Measurements from ENCODE around the gene CYTH4. TPM values are rescaled to one million over a fixed set of nuclear protein-coding genes. Genes with fewer than 3 reads are reported as not detected.

CYTH4 gene
- total and polyA plus RNA-seq, 2 experiments from 2014 or later, result not detected

DNA sequence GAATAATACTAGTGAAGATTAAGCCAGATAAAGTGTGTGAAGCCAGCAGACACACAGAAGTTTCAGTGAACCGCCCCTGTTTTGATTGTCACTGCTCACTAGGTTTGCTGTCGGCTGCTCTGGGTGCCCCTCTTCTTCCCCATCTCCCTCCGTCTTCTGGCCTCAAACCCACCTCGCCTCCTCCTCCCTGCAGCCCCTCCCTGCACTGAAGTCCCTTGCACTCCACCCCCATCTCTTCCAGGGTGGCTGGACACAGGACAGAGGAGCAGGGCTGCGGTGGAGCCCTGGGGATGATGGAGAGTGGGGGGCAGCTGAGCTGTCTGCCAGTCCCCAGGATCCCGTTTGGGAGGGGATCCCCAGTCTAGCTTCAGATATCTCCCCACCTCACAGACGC is 53.5 kb downstream of the CYTH4 start (continued):
- TF ChIP-seq, protein P1, sequence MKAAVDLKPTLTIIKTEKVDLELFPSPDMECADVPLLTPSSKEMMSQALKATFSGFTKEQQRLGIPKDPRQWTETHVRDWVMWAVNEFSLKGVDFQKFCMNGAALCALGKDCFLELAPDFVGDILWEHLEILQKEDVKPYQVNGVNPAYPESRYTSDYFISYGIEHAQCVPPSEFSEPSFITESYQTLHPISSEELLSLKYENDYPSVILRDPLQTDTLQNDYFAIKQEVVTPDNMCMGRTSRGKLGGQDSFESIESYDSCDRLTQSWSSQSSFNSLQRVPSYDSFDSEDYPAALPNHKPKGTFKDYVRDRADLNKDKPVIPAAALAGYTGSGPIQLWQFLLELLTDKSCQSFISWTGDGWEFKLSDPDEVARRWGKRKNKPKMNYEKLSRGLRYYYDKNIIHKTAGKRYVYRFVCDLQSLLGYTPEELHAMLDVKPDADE (IDR thresholded peaks at IDR 0.05), result no peak
- TF ChIP-seq CREB1 (CRISPR knock-in tag; IDR thresholded peaks at IDR 0.05; ENCODE audit: low read depth), result no peak
- no peak for TF ChIP-seq ZNF114 (CRISPR knock-in tag; IDR thresholded peaks at IDR 0.05)
- TF ChIP-seq, protein P2, sequence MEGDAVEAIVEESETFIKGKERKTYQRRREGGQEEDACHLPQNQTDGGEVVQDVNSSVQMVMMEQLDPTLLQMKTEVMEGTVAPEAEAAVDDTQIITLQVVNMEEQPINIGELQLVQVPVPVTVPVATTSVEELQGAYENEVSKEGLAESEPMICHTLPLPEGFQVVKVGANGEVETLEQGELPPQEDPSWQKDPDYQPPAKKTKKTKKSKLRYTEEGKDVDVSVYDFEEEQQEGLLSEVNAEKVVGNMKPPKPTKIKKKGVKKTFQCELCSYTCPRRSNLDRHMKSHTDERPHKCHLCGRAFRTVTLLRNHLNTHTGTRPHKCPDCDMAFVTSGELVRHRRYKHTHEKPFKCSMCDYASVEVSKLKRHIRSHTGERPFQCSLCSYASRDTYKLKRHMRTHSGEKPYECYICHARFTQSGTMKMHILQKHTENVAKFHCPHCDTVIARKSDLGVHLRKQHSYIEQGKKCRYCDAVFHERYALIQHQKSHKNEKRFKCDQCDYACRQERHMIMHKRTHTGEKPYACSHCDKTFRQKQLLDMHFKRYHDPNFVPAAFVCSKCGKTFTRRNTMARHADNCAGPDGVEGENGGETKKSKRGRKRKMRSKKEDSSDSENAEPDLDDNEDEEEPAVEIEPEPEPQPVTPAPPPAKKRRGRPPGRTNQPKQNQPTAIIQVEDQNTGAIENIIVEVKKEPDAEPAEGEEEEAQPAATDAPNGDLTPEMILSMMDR (conservative IDR thresholded peaks at IDR 0.05; ENCODE audit: low read depth in 2 of 2), result no peak
- no peak for TF ChIP-seq STAT1 (IDR thresholded peaks at IDR 0.05; ENCODE audit: unreplicated experiment)
- TF ChIP-seq ZNF331 (CRISPR knock-in tag; IDR thresholded peaks at IDR 0.05; ENCODE audit: low read depth), result no peak
- TF ChIP-seq POLR2AphosphoS5 (IDR thresholded peaks at IDR 0.05; ENCODE audit: low read depth), result no peak
- no peak for TF ChIP-seq NANOG (IDR thresholded peaks at IDR 0.05; ENCODE audit: borderline replicate concordance)
- no peak for TF ChIP-seq EZH2phosphoT487 (IDR thresholded peaks at IDR 0.05; ENCODE audit: unreplicated experiment)

DNA sequence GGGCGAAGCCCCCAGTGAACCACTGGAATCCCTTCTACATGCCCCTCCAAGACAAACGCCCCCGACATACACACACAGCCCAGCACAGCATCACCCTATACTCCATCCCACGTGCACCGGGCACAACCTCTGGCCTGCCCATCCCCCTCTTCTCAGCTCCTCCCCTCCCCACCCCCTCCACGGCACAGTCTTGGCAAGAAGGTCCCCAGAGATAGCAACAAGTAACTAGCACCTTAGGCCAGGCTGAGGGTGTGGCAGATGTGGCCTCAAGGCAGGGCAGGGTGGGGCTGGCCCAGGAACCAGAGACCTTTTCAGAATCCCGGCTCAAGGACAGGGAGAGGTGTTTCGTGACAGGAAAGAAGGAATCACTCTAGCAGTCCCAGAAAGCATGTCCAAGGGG is 54.3 kb downstream of the CYTH4 start:
- Mint-ChIP-seq H3K36me3 (ENCODE audit: low read depth) (no peaks in the 10 kb centered on the region), H3K27ac (no peak overlapping the region), H3K27me3 (ENCODE audit: insufficient read depth, low read depth, poor library complexity) (peaks cover 34% of the 10 kb centered on the region), H3K4me3 (no peak overlapping the region), H3K9me3 (no peaks in the 10 kb centered on the region), H3K4me1 (peaks cover 30% of the 10 kb centered on the region)
- Histone ChIP-seq H3K27ac (ENCODE audit: low read depth) (no peak overlapping the region), H3K27me3 (ENCODE audit: insufficient read depth) (peaks cover 35% of the 10 kb centered on the region), H4K20me1 (replicated peaks; ENCODE audit: insufficient read depth) (no peaks in the 10 kb centered on the region), H2AFZ (no peak overlapping the region), H3K79me2 (replicated peaks; ENCODE audit: insufficient read depth) (no peaks in the 10 kb centered on the region), H3F3A (replicated peaks; ENCODE audit: low read depth) (0 out of 2 replicates have a peak, but pooled peaks cover 3% of the 10 kb centered on the region), H3K4me3 (no peak overlapping the region), H3K36me3 (ENCODE audit: insufficient read depth) (no peaks in the 10 kb centered on the region), H3K9me2 (ENCODE audit: insufficient read depth) (no peaks in the 10 kb centered on the region), H3K4me2 (0 out of 2 replicates have a peak overlapping the region, but pooled peaks have one; percentile 82), H3K4me1 (ENCODE audit: insufficient read depth) (peaks cover 34% of the 10 kb centered on the region)
- ATAC-seq (no peak), DNase-seq (ENCODE audit: low spot score) (no peak)
- TF ChIP-seq ZNF114 (CRISPR knock-in tag; IDR thresholded peaks at IDR 0.05), result no peak
- TF ChIP-seq ZNF331 (CRISPR knock-in tag; IDR thresholded peaks at IDR 0.05; ENCODE audit: low read depth), result no peak
- TF ChIP-seq, protein P3, sequence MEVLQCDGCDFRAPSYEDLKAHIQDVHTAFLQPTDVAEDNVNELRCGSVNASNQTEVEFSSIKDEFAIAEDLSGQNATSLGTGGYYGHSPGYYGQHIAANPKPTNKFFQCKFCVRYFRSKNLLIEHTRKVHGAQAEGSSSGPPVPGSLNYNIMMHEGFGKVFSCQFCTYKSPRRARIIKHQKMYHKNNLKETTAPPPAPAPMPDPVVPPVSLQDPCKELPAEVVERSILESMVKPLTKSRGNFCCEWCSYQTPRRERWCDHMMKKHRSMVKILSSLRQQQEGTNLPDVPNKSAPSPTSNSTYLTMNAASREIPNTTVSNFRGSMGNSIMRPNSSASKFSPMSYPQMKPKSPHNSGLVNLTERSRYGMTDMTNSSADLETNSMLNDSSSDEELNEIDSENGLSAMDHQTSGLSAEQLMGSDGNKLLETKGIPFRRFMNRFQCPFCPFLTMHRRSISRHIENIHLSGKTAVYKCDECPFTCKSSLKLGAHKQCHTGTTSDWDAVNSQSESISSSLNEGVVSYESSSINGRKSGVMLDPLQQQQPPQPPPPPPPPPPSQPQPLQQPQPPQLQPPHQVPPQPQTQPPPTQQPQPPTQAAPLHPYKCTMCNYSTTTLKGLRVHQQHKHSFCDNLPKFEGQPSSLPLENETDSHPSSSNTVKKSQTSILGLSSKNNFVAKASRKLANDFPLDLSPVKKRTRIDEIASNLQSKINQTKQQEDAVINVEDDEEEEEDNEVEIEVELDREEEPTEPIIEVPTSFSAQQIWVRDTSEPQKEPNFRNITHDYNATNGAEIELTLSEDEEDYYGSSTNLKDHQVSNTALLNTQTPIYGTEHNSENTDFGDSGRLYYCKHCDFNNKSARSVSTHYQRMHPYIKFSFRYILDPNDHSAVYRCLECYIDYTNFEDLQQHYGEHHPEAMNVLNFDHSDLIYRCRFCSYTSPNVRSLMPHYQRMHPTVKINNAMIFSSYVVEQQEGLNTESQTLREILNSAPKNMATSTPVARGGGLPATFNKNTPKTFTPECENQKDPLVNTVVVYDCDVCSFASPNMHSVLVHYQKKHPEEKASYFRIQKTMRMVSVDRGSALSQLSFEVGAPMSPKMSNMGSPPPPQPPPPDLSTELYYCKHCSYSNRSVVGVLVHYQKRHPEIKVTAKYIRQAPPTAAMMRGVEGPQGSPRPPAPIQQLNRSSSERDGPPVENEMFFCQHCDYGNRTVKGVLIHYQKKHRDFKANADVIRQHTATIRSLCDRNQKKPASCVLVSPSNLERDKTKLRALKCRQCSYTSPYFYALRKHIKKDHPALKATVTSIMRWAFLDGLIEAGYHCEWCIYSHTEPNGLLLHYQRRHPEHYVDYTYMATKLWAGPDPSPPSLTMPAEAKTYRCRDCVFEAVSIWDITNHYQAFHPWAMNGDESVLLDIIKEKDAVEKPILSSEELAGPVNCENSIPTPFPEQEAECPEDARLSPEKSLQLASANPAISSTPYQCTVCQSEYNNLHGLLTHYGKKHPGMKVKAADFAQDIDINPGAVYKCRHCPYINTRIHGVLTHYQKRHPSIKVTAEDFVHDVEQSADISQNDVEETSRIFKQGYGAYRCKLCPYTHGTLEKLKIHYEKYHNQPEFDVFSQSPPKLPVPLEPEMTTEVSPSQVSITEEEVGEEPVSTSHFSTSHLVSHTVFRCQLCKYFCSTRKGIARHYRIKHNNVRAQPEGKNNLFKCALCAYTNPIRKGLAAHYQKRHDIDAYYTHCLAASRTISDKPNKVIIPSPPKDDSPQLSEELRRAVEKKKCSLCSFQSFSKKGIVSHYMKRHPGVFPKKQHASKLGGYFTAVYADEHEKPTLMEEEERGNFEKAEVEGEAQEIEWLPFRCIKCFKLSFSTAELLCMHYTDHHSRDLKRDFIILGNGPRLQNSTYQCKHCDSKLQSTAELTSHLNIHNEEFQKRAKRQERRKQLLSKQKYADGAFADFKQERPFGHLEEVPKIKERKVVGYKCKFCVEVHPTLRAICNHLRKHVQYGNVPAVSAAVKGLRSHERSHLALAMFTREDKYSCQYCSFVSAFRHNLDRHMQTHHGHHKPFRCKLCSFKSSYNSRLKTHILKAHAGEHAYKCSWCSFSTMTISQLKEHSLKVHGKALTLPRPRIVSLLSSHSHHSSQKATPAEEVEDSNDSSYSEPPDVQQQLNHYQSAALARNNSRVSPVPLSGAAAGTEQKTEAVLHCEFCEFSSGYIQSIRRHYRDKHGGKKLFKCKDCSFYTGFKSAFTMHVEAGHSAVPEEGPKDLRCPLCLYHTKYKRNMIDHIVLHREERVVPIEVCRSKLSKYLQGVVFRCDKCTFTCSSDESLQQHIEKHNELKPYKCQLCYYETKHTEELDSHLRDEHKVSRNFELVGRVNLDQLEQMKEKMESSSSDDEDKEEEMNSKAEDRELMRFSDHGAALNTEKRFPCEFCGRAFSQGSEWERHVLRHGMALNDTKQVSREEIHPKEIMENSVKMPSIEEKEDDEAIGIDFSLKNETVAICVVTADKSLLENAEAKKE (CRISPR knock-in tag; IDR thresholded peaks at IDR 0.05), result no peak
- TF ChIP-seq, protein P1 (IDR thresholded peaks at IDR 0.05), result no peak
- TF ChIP-seq EZH2phosphoT487 (IDR thresholded peaks at IDR 0.05; ENCODE audit: unreplicated experiment), result no peak
- TF ChIP-seq, protein P4, sequence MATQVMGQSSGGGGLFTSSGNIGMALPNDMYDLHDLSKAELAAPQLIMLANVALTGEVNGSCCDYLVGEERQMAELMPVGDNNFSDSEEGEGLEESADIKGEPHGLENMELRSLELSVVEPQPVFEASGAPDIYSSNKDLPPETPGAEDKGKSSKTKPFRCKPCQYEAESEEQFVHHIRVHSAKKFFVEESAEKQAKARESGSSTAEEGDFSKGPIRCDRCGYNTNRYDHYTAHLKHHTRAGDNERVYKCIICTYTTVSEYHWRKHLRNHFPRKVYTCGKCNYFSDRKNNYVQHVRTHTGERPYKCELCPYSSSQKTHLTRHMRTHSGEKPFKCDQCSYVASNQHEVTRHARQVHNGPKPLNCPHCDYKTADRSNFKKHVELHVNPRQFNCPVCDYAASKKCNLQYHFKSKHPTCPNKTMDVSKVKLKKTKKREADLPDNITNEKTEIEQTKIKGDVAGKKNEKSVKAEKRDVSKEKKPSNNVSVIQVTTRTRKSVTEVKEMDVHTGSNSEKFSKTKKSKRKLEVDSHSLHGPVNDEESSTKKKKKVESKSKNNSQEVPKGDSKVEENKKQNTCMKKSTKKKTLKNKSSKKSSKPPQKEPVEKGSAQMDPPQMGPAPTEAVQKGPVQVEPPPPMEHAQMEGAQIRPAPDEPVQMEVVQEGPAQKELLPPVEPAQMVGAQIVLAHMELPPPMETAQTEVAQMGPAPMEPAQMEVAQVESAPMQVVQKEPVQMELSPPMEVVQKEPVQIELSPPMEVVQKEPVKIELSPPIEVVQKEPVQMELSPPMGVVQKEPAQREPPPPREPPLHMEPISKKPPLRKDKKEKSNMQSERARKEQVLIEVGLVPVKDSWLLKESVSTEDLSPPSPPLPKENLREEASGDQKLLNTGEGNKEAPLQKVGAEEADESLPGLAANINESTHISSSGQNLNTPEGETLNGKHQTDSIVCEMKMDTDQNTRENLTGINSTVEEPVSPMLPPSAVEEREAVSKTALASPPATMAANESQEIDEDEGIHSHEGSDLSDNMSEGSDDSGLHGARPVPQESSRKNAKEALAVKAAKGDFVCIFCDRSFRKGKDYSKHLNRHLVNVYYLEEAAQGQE (IDR thresholded peaks at IDR 0.05; ENCODE audit: unreplicated experiment), result no peak
- TF ChIP-seq NANOG (IDR thresholded peaks at IDR 0.05; ENCODE audit: borderline replicate concordance), result no peak
- TF ChIP-seq STAT1 (IDR thresholded peaks at IDR 0.05; ENCODE audit: unreplicated experiment), result no peak

All from GM23338 (cell line).